Gastroesophageal sphincter (tissue), 4 donors: Measurements from ENCODE around the gene ANKRD33. TPM values are rescaled to one million over a fixed set of nuclear protein-coding genes. Genes with fewer than 3 reads are reported as not detected.

Source experiments
- ATAC-seq: fragments of 150-250 bp; one replicate; pipeline ENCODE4 v1.9.1; 2016; ENCODE audit warnings: mild to moderate bottlenecking, moderate library complexity
- H3K27ac ChIP-seq, 4 donors: fragments of 200-600 bp; sonication (generic) in 3 of 4; 1 replicate in 3 of 4; 2 replicates in 1 of 4; pipeline ENCODE4 v1.5.1; 2016 to 2019
- H3K27me3 ChIP-seq: fragments of 200-600 bp; sonication (generic); one replicate; pipeline ENCODE4 v1.5.1; 2019
- H3K36me3 ChIP-seq, 2 donors: fragments of 200-600 bp; sonication (generic); one replicate each; pipeline ENCODE4 v1.5.1; 2019; ENCODE audit warnings: control low read depth in 1 of 2
- H3K4me1 ChIP-seq, 3 donors: fragments of 200-600 bp; sonication (generic); 1 replicate in 2 of 3; 2 replicates in 1 of 3; pipeline ENCODE4 v1.5.1; 2016 to 2019; ENCODE audit warnings: control low read depth in 2 of 3
- H3K4me3 ChIP-seq, 2 donors: fragments of 200-600 bp; sonication (generic); one replicate each; pipeline ENCODE4 v1.5.1; 2019; ENCODE audit warnings: mild to moderate bottlenecking in 1 of 2, moderate library complexity in 1 of 2
- H3K9me3 ChIP-seq, 3 donors: fragments of 200-600 bp; sonication (generic); one replicate each; pipeline ENCODE4 v1.5.1; 2017 to 2019; ENCODE audit warnings: control low read depth in 2 of 3
- CTCF ChIP-seq, 4 experiments: fragments of 200-600 bp in 2 of 4; fragments of 450-650 bp in 2 of 4; sonication (generic) in 1 of 4; IDR thresholded peaks; one replicate each; pipeline ENCODE4 v1.5.1; 2017 to 2019; ENCODE audit warnings: antibody characterized with exemption in 4 of 4, mild to moderate bottlenecking in 2 of 4, moderate library complexity in 2 of 4
- EP300 ChIP-seq: sonication (generic); formaldehyde crosslinking; IDR thresholded peaks from one replicate; pipeline ENCODE4 v1.6.1; 2017; ENCODE audit warnings: antibody characterized with exemption, mild to moderate bottlenecking
- POLR2A ChIP-seq, 2 donors: fragments of 450-650 bp; IDR thresholded peaks; one replicate each; pipeline ENCODE4 v1.6.1; 2017; ENCODE audit warnings: antibody characterized with exemption in 2 of 2, mild to moderate bottlenecking in 2 of 2, moderate library complexity in 1 of 2
- POLR2AphosphoS5 ChIP-seq: sonication (generic); formaldehyde crosslinking; IDR thresholded peaks from one replicate; pipeline ENCODE4 v1.6.1; 2017; ENCODE audit warnings: antibody characterized with exemption
- WGBS, 2 donors: methylation state at CpG; one replicate each; pipeline ENCODE4 v1.1.5; 2018; ENCODE audit warnings: low coverage in 1 of 2; 5-methylcytosine and 5-hydroxymethylcytosine counted together
- total RNA-seq, 4 donors: library from RNA; depleted of rRNA; stranded (reverse); fragments of >200 nt; gene quantifications; one replicate each; pipeline ENCODE4 v1.1.0, GENCODE V29; 2016

The ANKRD33 gene
- total RNA-seq, 4 donors from 2014 or later: not detected

- Histone ChIP-seq H3K4me3 (peak overlapping the region in 1 of 2 donors; percentile 22), H3K9me3 (no peaks in the 10 kb centered on the region), H3K27ac (peak overlapping the region in 3 of 4 donors; percentile 53 to 93 (median 88)), H3K4me1 (peaks cover 0 to 69% (median 37%) of the 10 kb centered on the region in 3 donors), H3K27me3 (peaks cover 64% of the 10 kb centered on the region), H3K36me3 (peaks cover 0 to 18% of the 10 kb centered on the region in 2 donors)
- 50 to 80% methylated on average over 1 to 8 of the region's 8 CpGs for WGBS, 2 donors
- ATAC-seq: peak; percentile 65
- no peak for TF ChIP-seq POLR2AphosphoS5
These were observed 24.1 kb downstream of the ANKRD33 start for GRCh38 chr12:51911788-51912711.

GRCh38 chr12:51913071-51914033 is 25.4 kb downstream of the ANKRD33 start:
- no peaks in the 10 kb centered on the region for H3K9me3 ChIP-seq
- no peak for ATAC-seq
- no peak for TF ChIP-seq POLR2A (IDR thresholded peaks at IDR 0.05)
- no peak for TF ChIP-seq CTCF (IDR thresholded peaks at IDR 0.05)
- no peak for TF ChIP-seq EP300
- TF ChIP-seq POLR2AphosphoS5: no peak
- H3K4me3 ChIP-seq: peak overlapping the region in 1 of 2 donors; percentile 22
- H3K27ac ChIP-seq: peak overlapping the region in 3 of 4 donors; percentile 53 to 93 (median 88)
- WGBS, 2 donors: 44 to 76% methylated on average over 4 to 11 of the region's 30 CpGs
- peaks cover 51% of the 10 kb centered on the region for H3K27me3 ChIP-seq
- peaks cover 0 to 24% of the 10 kb centered on the region in 2 donors for H3K36me3 ChIP-seq
- H3K4me1 ChIP-seq: peaks cover 0 to 70% (median 38%) of the 10 kb centered on the region in 3 donors

GRCh38 chr12:51914034-51914923 is 26.4 kb downstream of the ANKRD33 start:
- Histone ChIP-seq H3K27me3 (peaks cover 42% of the 10 kb centered on the region), H3K4me1 (peaks cover 0 to 66% (median 37%) of the 10 kb centered on the region in 3 donors), H3K9me3 (no peaks in the 10 kb centered on the region), H3K27ac (peak overlapping the region in 1 of 4 donors; percentile 88), H3K36me3 (peaks cover 0 to 32% of the 10 kb centered on the region in 2 donors), H3K4me3 (no peak overlapping the region)
- TF ChIP-seq POLR2AphosphoS5 (no peak), CTCF (IDR thresholded peaks at IDR 0.05) (no peak), EP300 (no peak), POLR2A (IDR thresholded peaks at IDR 0.05) (no peak)
- 100% methylated on average over 1 to 3 of the region's 17 CpGs for WGBS, 2 donors
- ATAC-seq: no peak

GRCh38 chr12:51915003-51915625 is 27.2 kb downstream of the ANKRD33 start:
- Histone ChIP-seq H3K27me3 (peaks cover 41% of the 10 kb centered on the region), H3K36me3 (peaks cover 0 to 36% of the 10 kb centered on the region in 2 donors), H3K4me3 (no peak overlapping the region), H3K4me1 (peaks cover 0 to 57% (median 35%) of the 10 kb centered on the region in 3 donors), H3K9me3 (no peaks in the 10 kb centered on the region), H3K27ac (no peak overlapping the region)
- no peak for ATAC-seq
- no peak for TF ChIP-seq CTCF (IDR thresholded peaks at IDR 0.05)
- no peak for TF ChIP-seq POLR2A (IDR thresholded peaks at IDR 0.05)
- WGBS, 2 donors: 68 to 89% methylated on average over 4 to 9 of the region's 28 CpGs
